Measurements from ENCODE around the gene NOB1. TPM values are rescaled to one million over a fixed set of nuclear protein-coding genes. Genes with fewer than 3 reads are reported as not detected.

Gene NOB1
- total and polyA plus RNA-seq, 2 of the 4 experiments (the other 2 are of a cell fraction), result 47.0 to 58.1 TPM

GRCh38 chr16:69709456-69710084, 45.2 kb downstream of the NOB1 start:
- H3K9me3 ChIP-seq (ENCODE audit: control insufficient read depth, insufficient read depth, low read length), result no peaks in the 10 kb centered on the region
- H3K14ac ChIP-seq (replicated peaks; ENCODE audit: low read depth, low read length), result no peak overlapping the region
- no peak overlapping the region for H3K27ac ChIP-seq (ENCODE audit: insufficient read depth, low read length)
- no peak overlapping the region for H2AK9ac ChIP-seq (replicated peaks; ENCODE audit: low read depth, low read length, poor library complexity)
- no peak overlapping the region for H3K4me2 ChIP-seq (ENCODE audit: low read depth, low read length)
- no peak overlapping the region for H3K4me3 ChIP-seq (ENCODE audit: insufficient read depth, low read depth, low read length)
- no peak overlapping the region for H3K23ac ChIP-seq (ENCODE audit: low read depth, low read length)
- no peak overlapping the region for H4K8ac ChIP-seq (ENCODE audit: low read depth in 2 of 2, low read length in 2 of 2)
- ATAC-seq (ENCODE audit: low read depth), result peak; percentile 22; the same call in 1 of the 2 replicates
- no peak overlapping the region for H2AFZ ChIP-seq (replicated peaks; ENCODE audit: low read length, poor library complexity)
- no peak overlapping the region for H2BK15ac ChIP-seq (ENCODE audit: low read depth, low read length)
- intact Hi-C loops (cut with micrococcal nuclease) (loop anchor here (1.0 to 5.0 kb wide), 2 partner anchors 45 to 223 kb away; partner anchors contain the start of gene NOB1), in situ Hi-C loops (cut with MboI; ENCODE audit: low sequenced_read_pairs) (loop anchor here (5.0 kb wide), 1 partner anchor 43 kb away; the partner anchor contains the start of gene NOB1), dilution Hi-C loops (cut with HindIII; ENCODE audit: low sequenced_read_pairs, unreplicated experiment) (no loop called here)
- peaks cover 4% of the 10 kb centered on the region; the same call in 1 of the 2 replicates for H3K4me1 ChIP-seq (ENCODE audit: control insufficient read depth, insufficient read depth, low read length)
- H3K9me1 ChIP-seq (ENCODE audit: insufficient read depth, low read length), result no peaks in the 10 kb centered on the region
- H2BK20ac ChIP-seq (ENCODE audit: low read depth, low read length), result no peak overlapping the region
- H2BK120ac ChIP-seq (ENCODE audit: low read depth, low read length), result no peak overlapping the region
- ChIA-PET POLR2A (ENCODE audit: unreplicated experiment) (no interaction called here), CTCF (interaction anchor here (1.0 to 1.3 kb wide), 2 partner anchors 9 to 14 kb away, joined by 3 to 5 read pairs; no protein-coding TSS in a partner anchor)
- no peak overlapping the region for H2BK5ac ChIP-seq (ENCODE audit: low read depth, low read length, poor library complexity, severe bottlenecking)
- WGBS, 2 experiments (ENCODE audit: extremely low coverage in 2 of 2, insufficient read length in 1 of 2), result no CpG with 5 or more reads among the region's 5 CpGs
- peak; percentile 73 for DNase-seq
- no peak overlapping the region for H3K4ac ChIP-seq (ENCODE audit: low read depth, low read length)
- H3K56ac ChIP-seq (ENCODE audit: extremely low read depth, insufficient read depth, low read length), result no peak overlapping the region
- H3K36me3 ChIP-seq (ENCODE audit: control insufficient read depth, insufficient read depth, low read length), result peaks cover 42% of the 10 kb centered on the region
- H3K79me1 ChIP-seq (ENCODE audit: low read depth in 1 of 2, low read length in 2 of 2), result peaks cover 7 to 24% of the 10 kb centered on the region in 2 experiments
- peaks cover 7% of the 10 kb centered on the region; the same call in 1 of the 2 replicates for H4K20me1 ChIP-seq (ENCODE audit: insufficient read depth, low read length)
- no peak overlapping the region for H2AK5ac ChIP-seq (ENCODE audit: low read depth, low read length)
- H3K18ac ChIP-seq (ENCODE audit: low read depth, low read length), result no peak overlapping the region
- BruUV-seq (replicated peaks), result no TSS peak
- H3K9ac ChIP-seq (ENCODE audit: low read depth, low read length), result no peak overlapping the region
- no peaks in the 10 kb centered on the region for H3K27me3 ChIP-seq (ENCODE audit: control insufficient read depth, insufficient read depth, low read length)
- H4K5ac ChIP-seq (ENCODE audit: low read depth, low read length), result no peak overlapping the region
- H4K91ac ChIP-seq (ENCODE audit: insufficient read depth, low read depth, low read length), result no peak overlapping the region
- no peak for TF ChIP-seq MAZ (IDR thresholded peaks at IDR 0.05; ENCODE audit: borderline replicate concordance, low read depth, low read length)
- no peak for TF ChIP-seq USF2 (IDR thresholded peaks at IDR 0.05; ENCODE audit: low read depth, low read length)
- no peak for TF ChIP-seq MXI1 (IDR thresholded peaks at IDR 0.05; ENCODE audit: borderline replicate concordance, low read depth, low read length)
- TF ChIP-seq FOS (IDR thresholded peaks at IDR 0.05; ENCODE audit: low read depth, low read length), result no peak
- no peak for TF ChIP-seq BHLHE40 (IDR thresholded peaks at IDR 0.05; ENCODE audit: low read depth, low read length)
- TF ChIP-seq MAFK (IDR thresholded peaks at IDR 0.05; ENCODE audit: low read depth, low read length), result no peak
- no peak for TF ChIP-seq POLR2A (IDR thresholded peaks at IDR 0.05; ENCODE audit: low read depth, low read length)
- no peak; the same call in 1 of the 2 replicates for TF ChIP-seq RFX5 (IDR thresholded peaks at IDR 0.05; ENCODE audit: low read depth, low read length)
- no peak for TF ChIP-seq RCOR1 (IDR thresholded peaks at IDR 0.05; ENCODE audit: insufficient replicate concordance, low read length)
- TF ChIP-seq CEBPB (IDR thresholded peaks at IDR 0.05; ENCODE audit: low read depth, low read length), result no peak
- TF ChIP-seq, protein P1, sequence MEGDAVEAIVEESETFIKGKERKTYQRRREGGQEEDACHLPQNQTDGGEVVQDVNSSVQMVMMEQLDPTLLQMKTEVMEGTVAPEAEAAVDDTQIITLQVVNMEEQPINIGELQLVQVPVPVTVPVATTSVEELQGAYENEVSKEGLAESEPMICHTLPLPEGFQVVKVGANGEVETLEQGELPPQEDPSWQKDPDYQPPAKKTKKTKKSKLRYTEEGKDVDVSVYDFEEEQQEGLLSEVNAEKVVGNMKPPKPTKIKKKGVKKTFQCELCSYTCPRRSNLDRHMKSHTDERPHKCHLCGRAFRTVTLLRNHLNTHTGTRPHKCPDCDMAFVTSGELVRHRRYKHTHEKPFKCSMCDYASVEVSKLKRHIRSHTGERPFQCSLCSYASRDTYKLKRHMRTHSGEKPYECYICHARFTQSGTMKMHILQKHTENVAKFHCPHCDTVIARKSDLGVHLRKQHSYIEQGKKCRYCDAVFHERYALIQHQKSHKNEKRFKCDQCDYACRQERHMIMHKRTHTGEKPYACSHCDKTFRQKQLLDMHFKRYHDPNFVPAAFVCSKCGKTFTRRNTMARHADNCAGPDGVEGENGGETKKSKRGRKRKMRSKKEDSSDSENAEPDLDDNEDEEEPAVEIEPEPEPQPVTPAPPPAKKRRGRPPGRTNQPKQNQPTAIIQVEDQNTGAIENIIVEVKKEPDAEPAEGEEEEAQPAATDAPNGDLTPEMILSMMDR (conservative IDR thresholded peaks at IDR 0.05; ENCODE audit: low read depth, low read length), result peak; percentile 69
- TF ChIP-seq NFE2L2 (IDR thresholded peaks at IDR 0.05; ENCODE audit: low read depth, low read length), result no peak
- peak; percentile 64 for TF ChIP-seq RAD21 (IDR thresholded peaks at IDR 0.05; ENCODE audit: low read length)
- TF ChIP-seq, protein P2, sequence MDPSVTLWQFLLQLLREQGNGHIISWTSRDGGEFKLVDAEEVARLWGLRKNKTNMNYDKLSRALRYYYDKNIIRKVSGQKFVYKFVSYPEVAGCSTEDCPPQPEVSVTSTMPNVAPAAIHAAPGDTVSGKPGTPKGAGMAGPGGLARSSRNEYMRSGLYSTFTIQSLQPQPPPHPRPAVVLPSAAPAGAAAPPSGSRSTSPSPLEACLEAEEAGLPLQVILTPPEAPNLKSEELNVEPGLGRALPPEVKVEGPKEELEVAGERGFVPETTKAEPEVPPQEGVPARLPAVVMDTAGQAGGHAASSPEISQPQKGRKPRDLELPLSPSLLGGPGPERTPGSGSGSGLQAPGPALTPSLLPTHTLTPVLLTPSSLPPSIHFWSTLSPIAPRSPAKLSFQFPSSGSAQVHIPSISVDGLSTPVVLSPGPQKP (IDR thresholded peaks at IDR 0.05; ENCODE audit: borderline replicate concordance, low read depth, low read length), result no peak
- no peak for TF ChIP-seq CHD1 (IDR thresholded peaks at IDR 0.05; ENCODE audit: low read depth, low read length)

Data from IMR-90 (cell line).